ENCODE measurements around the gene ITSN2.

ITSN2 gene

DNA sequence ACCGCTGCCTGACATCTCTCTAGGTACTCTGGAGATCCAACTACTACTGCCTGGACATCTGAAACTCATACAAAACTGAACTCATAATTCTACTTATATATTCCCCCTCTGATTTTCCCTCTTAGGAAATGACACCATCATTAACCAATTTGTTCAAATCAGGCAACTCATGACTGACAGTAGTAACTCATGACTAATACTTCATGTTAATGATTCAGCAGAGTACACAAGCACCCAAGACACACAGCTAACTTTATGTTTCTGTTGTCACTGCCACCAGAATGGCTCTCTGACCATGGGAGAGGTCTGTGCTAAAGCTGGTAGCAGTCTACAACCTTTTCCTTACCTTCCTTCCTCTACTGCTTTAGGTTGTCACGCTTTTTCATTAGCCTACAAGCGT is 91.1 kb downstream of the ITSN2 start:
- no peak overlapping the region for H3K27ac ChIP-seq
- TF ChIP-seq, protein P1, sequence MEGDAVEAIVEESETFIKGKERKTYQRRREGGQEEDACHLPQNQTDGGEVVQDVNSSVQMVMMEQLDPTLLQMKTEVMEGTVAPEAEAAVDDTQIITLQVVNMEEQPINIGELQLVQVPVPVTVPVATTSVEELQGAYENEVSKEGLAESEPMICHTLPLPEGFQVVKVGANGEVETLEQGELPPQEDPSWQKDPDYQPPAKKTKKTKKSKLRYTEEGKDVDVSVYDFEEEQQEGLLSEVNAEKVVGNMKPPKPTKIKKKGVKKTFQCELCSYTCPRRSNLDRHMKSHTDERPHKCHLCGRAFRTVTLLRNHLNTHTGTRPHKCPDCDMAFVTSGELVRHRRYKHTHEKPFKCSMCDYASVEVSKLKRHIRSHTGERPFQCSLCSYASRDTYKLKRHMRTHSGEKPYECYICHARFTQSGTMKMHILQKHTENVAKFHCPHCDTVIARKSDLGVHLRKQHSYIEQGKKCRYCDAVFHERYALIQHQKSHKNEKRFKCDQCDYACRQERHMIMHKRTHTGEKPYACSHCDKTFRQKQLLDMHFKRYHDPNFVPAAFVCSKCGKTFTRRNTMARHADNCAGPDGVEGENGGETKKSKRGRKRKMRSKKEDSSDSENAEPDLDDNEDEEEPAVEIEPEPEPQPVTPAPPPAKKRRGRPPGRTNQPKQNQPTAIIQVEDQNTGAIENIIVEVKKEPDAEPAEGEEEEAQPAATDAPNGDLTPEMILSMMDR (conservative IDR thresholded peaks at IDR 0.05; ENCODE audit: low read depth) = no peak
- DNase-seq (ENCODE audit: low spot score) = peak; percentile 42
- POLR2A ChIA-PET (ENCODE audit: low non-redundant PET) = interaction anchor here (0.6 kb wide), 1 partner anchor 104 kb away, joined by 3 read pairs; no protein-coding TSS in a partner anchor
- CTCF ChIA-PET = no interaction called here

DNA sequence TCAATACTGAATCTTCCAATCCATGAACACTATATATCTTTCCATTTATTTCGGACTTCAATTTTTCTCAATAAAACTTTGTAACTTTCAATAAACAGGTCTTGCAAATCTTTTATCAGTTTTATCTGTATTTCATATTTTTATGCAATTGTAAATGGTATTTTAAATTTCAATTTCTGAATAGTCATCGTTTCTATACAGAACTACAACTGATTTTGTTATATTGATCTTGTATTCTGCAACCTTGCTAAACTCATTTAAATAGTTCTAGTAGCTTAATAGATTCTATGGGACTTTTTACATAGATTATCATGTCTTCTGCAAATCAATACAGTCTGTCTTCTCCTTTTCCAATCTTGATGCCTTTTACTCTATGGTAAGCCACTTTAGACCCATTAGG is 95.1 kb downstream of the ITSN2 start:
- ChIA-PET POLR2A (ENCODE audit: low non-redundant PET) (no interaction called here), CTCF (no interaction called here)
- TF ChIP-seq, protein P1 (conservative IDR thresholded peaks at IDR 0.05; ENCODE audit: low read depth) = no peak
- no peak for DNase-seq (ENCODE audit: low spot score)
- H3K27ac ChIP-seq = no peak overlapping the region

DNA sequence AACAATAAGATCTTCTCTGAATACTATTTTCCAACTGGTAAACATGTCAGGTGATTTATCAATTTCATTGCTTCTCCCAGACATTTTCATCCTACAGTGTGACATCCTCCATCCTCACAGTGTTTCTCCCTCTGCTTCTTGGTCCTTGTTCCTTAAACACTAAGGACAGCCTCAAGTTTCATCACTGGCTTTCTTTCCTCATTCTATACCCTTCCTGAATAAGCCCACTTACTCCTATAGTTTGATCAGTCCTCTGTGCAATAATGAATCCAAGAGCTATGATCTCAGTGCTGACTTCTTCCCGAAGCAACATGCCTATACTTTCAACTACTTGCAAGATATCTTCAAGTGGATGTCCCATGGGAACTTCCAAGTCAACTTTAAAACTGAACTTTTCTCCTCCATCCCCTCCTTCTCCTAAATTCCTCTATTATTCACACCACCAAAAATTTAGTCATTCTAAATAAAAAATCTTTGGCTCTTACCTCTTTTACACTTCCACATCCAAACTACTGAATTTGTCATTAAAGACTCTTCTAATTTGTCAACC is 97.8 kb downstream of the ITSN2 start:
- no peak overlapping the region for H3K27ac ChIP-seq
- CTCF ChIA-PET = no interaction called here
- TF ChIP-seq, protein P1 (conservative IDR thresholded peaks at IDR 0.05; ENCODE audit: low read depth) = no peak
- POLR2A ChIA-PET (ENCODE audit: low non-redundant PET) = no interaction called here
- no peak for DNase-seq (ENCODE audit: low spot score)

DNA sequence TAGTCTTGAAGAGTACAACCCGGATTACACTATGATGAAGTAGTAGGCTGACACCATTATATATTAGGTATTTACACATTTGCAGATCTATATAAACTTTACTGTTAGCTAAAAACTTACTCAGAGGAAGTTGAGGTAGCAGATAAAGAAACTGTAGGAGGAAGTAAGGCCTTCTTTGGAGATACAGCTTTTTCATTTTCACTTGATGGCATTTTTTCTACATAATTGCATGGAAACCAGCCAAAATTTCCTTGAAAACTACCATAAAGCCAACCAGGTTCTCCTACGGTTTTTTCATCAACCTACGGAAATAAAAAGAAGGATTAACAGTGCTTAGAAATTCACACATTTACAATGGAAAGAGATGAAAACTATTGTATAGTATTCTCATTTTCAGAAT is 98.9 kb downstream of the ITSN2 start:
- CTCF ChIA-PET = no interaction called here
- DNase-seq (ENCODE audit: low spot score) = no peak

GRCh38 chr2:24259316-24259715 is 101.0 kb downstream of the ITSN2 start:
- TF ChIP-seq, protein P1 (conservative IDR thresholded peaks at IDR 0.05; ENCODE audit: low read depth) = no peak
- CTCF ChIA-PET = no interaction called here
- no peak overlapping the region for H3K27ac ChIP-seq
- DNase-seq (ENCODE audit: low spot score) = no peak
- POLR2A ChIA-PET (ENCODE audit: low non-redundant PET) = no interaction called here

More for the DNA sequence above, 98.9 kb downstream of the ITSN2 start:
- no peak overlapping the region for H3K27ac ChIP-seq
- POLR2A ChIA-PET (ENCODE audit: low non-redundant PET) = no interaction called here
- TF ChIP-seq, protein P1 (conservative IDR thresholded peaks at IDR 0.05; ENCODE audit: low read depth) = no peak

- POLR2A ChIA-PET (ENCODE audit: low non-redundant PET) = no interaction called here
These were observed 101.6 kb downstream of the ITSN2 start for GRCh38 chr2:24258718-24259117.

More at GRCh38 chr2:24258718-24259117, 101.6 kb downstream of the ITSN2 start:
- TF ChIP-seq, protein P1 (conservative IDR thresholded peaks at IDR 0.05; ENCODE audit: low read depth) = no peak
- CTCF ChIA-PET = no interaction called here
- H3K27ac ChIP-seq = no peak overlapping the region
- DNase-seq (ENCODE audit: low spot score) = no peak
